Calu3 (cell line): ENCODE measurements around the gene AQP6. TPM values are rescaled to one million over a fixed set of nuclear protein-coding genes. Genes with fewer than 3 reads are reported as not detected.

Experiments used
- BruUV-seq: library from RNA; stranded (reverse); fragments of 400-500 nt; replicated peaks from 2 replicates; lab custom pipeline; 2021; lab: Mats Ljungman, UMichigan
- CTCF ChIA-PET: fragments of 300-600 bp; sonication (Branson Sonifier 250); formaldehyde crosslinking; loops from one replicate; lab custom pipeline; 2022; ENCODE audit warnings: antibody characterized with exemption; lab: Charles Lee
- DNase-seq: peaks from one replicate; pipeline ENCODE4 v3.0.0; 2022
- H3K27ac Mint-ChIP-seq: one replicate; pipeline ENCODE4 v1.8.0; 2022; ENCODE audit warnings: mixed read lengths; ENCODE audit not compliant: unreplicated experiment
- H3K27me3 Mint-ChIP-seq: one replicate; pipeline ENCODE4 v1.8.0; 2022; ENCODE audit warnings: mixed read lengths; ENCODE audit not compliant: unreplicated experiment
- H3K36me3 Mint-ChIP-seq: one replicate; pipeline ENCODE4 v1.8.0; 2022; ENCODE audit warnings: mild to moderate bottlenecking, moderate library complexity, mixed read lengths; ENCODE audit not compliant: insufficient read depth, unreplicated experiment
- H3K4me1 Mint-ChIP-seq: one replicate; pipeline ENCODE4 v1.8.0; 2022; ENCODE audit warnings: mild to moderate bottlenecking, low read depth, mixed read lengths; ENCODE audit not compliant: unreplicated experiment
- H3K4me3 Mint-ChIP-seq: one replicate; pipeline ENCODE4 v1.8.0; 2022; ENCODE audit warnings: mild to moderate bottlenecking, low read depth, moderate library complexity, mixed read lengths; ENCODE audit not compliant: unreplicated experiment
- H3K9me3 Mint-ChIP-seq: one replicate; pipeline ENCODE4 v1.8.0; 2022; ENCODE audit warnings: low read depth, mixed read lengths; ENCODE audit not compliant: unreplicated experiment
- CTCF ChIP-seq: fragments of 200-600 bp; IDR thresholded peaks from one replicate; pipeline ENCODE4 v1.8.0; 2022; ENCODE audit warnings: antibody characterized with exemption; ENCODE audit not compliant: unreplicated experiment
- intact Hi-C: fragments of 100-400 bp; cut with micrococcal nuclease; formaldehyde crosslinking; loops from one replicate; pipeline ENCODE4 v1.10.0; 2022; ENCODE audit not compliant: unreplicated experiment
- total RNA-seq: library from RNA; stranded (reverse); gene quantifications from 2 replicates; pipeline ENCODE4 v1.2.3, GENCODE V29; 2022

The AQP6 gene
- total RNA-seq, 1 experiment from 2014 or later = 0.94 TPM

- BruUV-seq = no TSS peak
- Mint-ChIP-seq H3K27me3 (no peaks in the 10 kb centered on the region), H3K27ac (no peak overlapping the region), H3K9me3 (no peaks in the 10 kb centered on the region), H3K4me1 (no peaks in the 10 kb centered on the region), H3K36me3 (no peaks in the 10 kb centered on the region), H3K4me3 (no peak overlapping the region)
- CTCF ChIA-PET = no interaction called here
- intact Hi-C loops = no loop called here
- TF ChIP-seq CTCF = no peak
- no peak for DNase-seq
These were observed 3.8 kb downstream of the AQP6 start for GRCh38 chr12:49976557-49976956.

DNA sequence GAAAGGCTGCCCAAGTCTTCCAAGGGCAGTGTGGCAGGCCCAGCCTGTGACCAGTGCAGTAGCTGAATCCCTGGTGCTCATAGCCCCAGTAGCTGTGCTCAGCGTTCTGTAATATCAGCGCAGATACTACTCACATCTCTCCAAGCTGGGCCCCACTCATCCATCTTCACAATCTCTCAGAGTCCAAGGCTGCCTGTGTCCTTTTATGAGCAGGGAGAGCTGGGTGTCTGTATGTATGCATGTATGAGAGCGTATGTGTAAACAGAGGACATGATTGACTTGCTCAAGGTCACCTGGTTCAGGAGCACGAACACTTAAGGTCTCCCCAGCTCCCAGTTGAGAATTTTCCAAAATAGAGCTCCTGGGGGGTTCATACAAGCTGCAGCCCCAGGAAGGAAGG lies 5.4 kb downstream of the AQP6 start:
- intact Hi-C loops = no loop called here
- DNase-seq = no peak
- H3K36me3 Mint-ChIP-seq = no peaks in the 10 kb centered on the region
- H3K27me3 Mint-ChIP-seq = no peaks in the 10 kb centered on the region
- no peak overlapping the region for H3K27ac Mint-ChIP-seq
- H3K4me1 Mint-ChIP-seq = no peaks in the 10 kb centered on the region
- TF ChIP-seq CTCF = no peak
- CTCF ChIA-PET = no interaction called here
- H3K4me3 Mint-ChIP-seq = no peak overlapping the region
- no peaks in the 10 kb centered on the region for H3K9me3 Mint-ChIP-seq
- no TSS peak for BruUV-seq

GRCh38 chr12:49979016-49979586 lies 6.4 kb downstream of the AQP6 start:
- CTCF ChIA-PET = interaction anchor here (0.8 kb wide), 1 partner anchor 77 kb away, joined by 3 read pairs; no protein-coding TSS in a partner anchor

DNA sequence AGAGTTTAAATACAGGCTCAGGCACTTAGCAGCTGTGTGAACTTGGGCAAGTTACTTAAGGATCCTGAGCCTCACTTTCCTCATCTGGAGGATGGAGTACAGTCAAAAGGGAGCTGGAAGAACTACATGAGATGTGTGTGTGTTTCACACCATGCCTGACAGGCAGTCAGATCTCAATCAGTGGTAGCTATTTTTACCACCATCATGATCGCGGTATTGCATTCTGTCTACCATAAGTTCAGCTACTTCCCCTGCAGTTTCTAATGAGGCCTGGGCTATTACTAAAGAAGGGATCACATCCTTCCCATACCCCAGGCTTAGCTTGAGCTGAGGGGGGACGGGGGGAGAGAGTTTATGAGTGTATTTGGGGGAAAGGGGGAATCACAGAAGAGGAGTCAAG lies 7.0 kb downstream of the AQP6 start:
- intact Hi-C loops = no loop called here
- DNase-seq = no peak
- no peaks in the 10 kb centered on the region for H3K36me3 Mint-ChIP-seq
- no peaks in the 10 kb centered on the region for H3K9me3 Mint-ChIP-seq
- H3K27ac Mint-ChIP-seq = no peak overlapping the region
- no TSS peak for BruUV-seq
- no peaks in the 10 kb centered on the region for H3K27me3 Mint-ChIP-seq
- no peaks in the 10 kb centered on the region for H3K4me1 Mint-ChIP-seq
- CTCF ChIA-PET = interaction anchor here (0.7 to 0.8 kb wide), 2 partner anchors 13 to 76 kb away, joined by 3 to 5 read pairs; no protein-coding TSS in a partner anchor
- no peak overlapping the region for H3K4me3 Mint-ChIP-seq
- no peak for TF ChIP-seq CTCF

More at GRCh38 chr12:49979016-49979586, 6.4 kb downstream of the AQP6 start:
- H3K27ac Mint-ChIP-seq = no peak overlapping the region
- no TSS peak for BruUV-seq
- intact Hi-C loops = no loop called here
- no peaks in the 10 kb centered on the region for H3K9me3 Mint-ChIP-seq
- H3K4me1 Mint-ChIP-seq = no peaks in the 10 kb centered on the region
- DNase-seq = no peak
- H3K4me3 Mint-ChIP-seq = no peak overlapping the region
- TF ChIP-seq CTCF = no peak
- no peaks in the 10 kb centered on the region for H3K36me3 Mint-ChIP-seq
- H3K27me3 Mint-ChIP-seq = no peaks in the 10 kb centered on the region
